ENCODE measurements around the gene SNRPB2.

SNRPB2 gene

DNA sequence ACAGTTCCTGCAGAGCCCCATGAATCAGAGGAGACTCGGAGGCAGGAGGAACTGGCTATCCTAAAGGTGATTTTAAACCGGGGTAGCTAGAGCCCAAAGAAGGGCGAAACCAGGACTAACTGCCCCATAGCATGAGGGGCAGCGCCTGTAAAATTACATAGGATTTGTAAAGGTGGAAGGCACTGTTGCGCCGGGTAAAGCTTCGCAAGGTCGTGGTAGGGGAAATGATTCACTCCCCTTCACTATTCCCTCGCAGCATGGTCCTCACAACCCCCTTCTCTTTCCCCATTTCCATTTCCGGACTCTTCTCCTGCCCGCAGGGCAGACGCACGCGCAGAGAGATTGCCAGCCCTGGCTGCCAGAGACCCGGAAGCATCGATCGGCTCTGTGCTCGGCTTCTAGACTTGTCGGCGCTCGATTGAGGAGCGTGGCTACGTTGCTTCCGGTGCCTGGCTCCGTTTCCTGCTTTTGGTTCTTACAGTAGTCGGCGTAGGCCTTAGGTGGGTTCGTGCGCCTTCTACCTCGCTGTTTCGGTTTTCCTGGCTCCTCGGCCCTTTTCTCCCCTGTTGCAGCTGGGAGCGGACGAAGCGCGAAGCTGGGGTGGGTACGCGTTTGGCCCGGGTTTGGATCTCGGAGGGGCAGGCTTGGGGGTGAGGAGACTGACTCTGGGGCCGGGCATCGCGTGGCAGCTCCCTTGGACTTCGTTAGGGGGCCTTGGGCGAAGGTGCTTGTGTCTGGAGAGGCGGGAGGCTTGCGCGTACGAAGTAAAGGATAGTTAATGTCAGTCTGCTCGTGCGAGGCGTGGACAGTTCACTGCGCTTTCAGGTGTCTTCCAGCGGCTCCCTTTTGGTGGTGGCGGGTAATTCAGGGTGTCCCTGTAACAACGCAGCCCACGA is at the start of gene SNRPB2:
Gene SNRPB2 (plus strand): TSS at position 462 of the 896 bp plus-strand sequence. CDS start 1,677 bp downstream, outside the sequence.
- H3K79me2 ChIP-seq, result peaks cover 17% of the 10 kb centered on the region
- peak within 1 kb of the TSS; percentile 95 for H2AFZ ChIP-seq
- peak within 1 kb of the TSS; percentile 76 for H3K27ac ChIP-seq
- TF ChIP-seq, protein P1, sequence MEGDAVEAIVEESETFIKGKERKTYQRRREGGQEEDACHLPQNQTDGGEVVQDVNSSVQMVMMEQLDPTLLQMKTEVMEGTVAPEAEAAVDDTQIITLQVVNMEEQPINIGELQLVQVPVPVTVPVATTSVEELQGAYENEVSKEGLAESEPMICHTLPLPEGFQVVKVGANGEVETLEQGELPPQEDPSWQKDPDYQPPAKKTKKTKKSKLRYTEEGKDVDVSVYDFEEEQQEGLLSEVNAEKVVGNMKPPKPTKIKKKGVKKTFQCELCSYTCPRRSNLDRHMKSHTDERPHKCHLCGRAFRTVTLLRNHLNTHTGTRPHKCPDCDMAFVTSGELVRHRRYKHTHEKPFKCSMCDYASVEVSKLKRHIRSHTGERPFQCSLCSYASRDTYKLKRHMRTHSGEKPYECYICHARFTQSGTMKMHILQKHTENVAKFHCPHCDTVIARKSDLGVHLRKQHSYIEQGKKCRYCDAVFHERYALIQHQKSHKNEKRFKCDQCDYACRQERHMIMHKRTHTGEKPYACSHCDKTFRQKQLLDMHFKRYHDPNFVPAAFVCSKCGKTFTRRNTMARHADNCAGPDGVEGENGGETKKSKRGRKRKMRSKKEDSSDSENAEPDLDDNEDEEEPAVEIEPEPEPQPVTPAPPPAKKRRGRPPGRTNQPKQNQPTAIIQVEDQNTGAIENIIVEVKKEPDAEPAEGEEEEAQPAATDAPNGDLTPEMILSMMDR (IDR thresholded peaks at IDR 0.05), result peak; percentile 6
- H3K9me3 ChIP-seq (ENCODE audit: control insufficient read depth, low read length), result no peaks in the 10 kb centered on the region
- no peaks in the 10 kb centered on the region for H3K36me3 ChIP-seq (ENCODE audit: control insufficient read depth, insufficient read depth, low read length)
- peak within 1 kb of the TSS; percentile 90 for H3K9ac ChIP-seq
- H3K4me1 ChIP-seq, result no peaks in the 10 kb centered on the region
- no peaks in the 10 kb centered on the region for H3K27me3 ChIP-seq (ENCODE audit: control insufficient read depth, insufficient read depth, low read length)
- peak within 1 kb of the TSS; percentile 83 for H3K4me3 ChIP-seq (ENCODE audit: low read depth, low read length)
- H3K4me2 ChIP-seq (ENCODE audit: low read length), result peak within 1 kb of the TSS; percentile 92

DNA sequence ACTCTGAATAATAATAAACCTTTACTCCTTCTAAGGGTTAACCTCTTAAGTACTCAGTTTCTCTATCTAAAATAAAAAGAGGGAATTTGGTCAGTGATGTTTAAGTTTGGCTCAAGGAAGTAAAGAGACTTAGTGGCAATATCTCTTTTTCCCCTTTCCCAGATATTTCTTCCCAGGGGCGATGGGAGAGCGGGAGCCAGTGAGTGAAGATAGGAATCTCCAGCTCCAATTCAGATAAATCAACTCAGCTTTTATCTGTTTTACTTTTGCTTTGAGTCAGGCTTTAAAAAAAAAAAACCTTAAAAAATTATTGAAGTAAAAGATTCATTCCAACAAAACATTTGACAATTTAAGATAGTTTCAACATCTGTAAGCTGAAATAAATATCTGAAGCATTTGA is 45.4 kb upstream of the SNRPB2 start:
- no peaks in the 10 kb centered on the region for H3K9me3 ChIP-seq (ENCODE audit: control insufficient read depth, low read length)
- H3K4me1 ChIP-seq, result no peaks in the 10 kb centered on the region
- no peaks in the 10 kb centered on the region for H3K79me2 ChIP-seq
- H2AFZ ChIP-seq, result no peak overlapping the region
- H3K36me3 ChIP-seq (ENCODE audit: control insufficient read depth, insufficient read depth, low read length), result no peaks in the 10 kb centered on the region
- H3K4me3 ChIP-seq (ENCODE audit: low read depth, low read length), result no peak overlapping the region
- no peak overlapping the region for H3K27ac ChIP-seq
- H3K4me2 ChIP-seq (ENCODE audit: low read length), result no peak overlapping the region
- H3K27me3 ChIP-seq (ENCODE audit: control insufficient read depth, insufficient read depth, low read length), result no peaks in the 10 kb centered on the region
- TF ChIP-seq, protein P1 (IDR thresholded peaks at IDR 0.05), result no peak
- H3K9ac ChIP-seq, result no peak overlapping the region

DNA sequence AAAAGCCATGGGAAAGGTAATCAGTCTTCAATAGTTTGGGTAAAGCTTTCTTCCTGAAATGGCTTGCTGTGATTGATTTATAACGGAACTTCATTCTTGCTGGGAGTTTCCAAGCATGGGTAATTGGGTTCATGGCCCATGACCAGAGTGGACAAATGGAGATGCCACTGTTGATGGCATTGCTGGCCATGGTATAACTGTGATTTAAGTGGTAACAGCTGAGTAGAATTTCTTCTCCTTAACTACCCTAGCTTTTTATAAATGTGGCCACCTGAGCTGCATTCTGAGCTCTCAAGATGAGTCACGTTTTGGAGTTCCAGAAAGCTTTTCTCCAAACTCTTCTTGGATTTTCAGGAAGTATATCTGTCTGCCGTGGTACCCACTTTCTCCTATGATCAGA is 39.9 kb upstream of the SNRPB2 start:
- Histone ChIP-seq H3K9ac (no peak overlapping the region), H3K27ac (no peak overlapping the region), H3K4me3 (ENCODE audit: low read depth, low read length) (no peak overlapping the region), H3K4me1 (no peaks in the 10 kb centered on the region), H3K36me3 (ENCODE audit: control insufficient read depth, insufficient read depth, low read length) (no peaks in the 10 kb centered on the region), H3K27me3 (ENCODE audit: control insufficient read depth, insufficient read depth, low read length) (no peaks in the 10 kb centered on the region), H3K4me2 (ENCODE audit: low read length) (no peak overlapping the region), H3K9me3 (ENCODE audit: control insufficient read depth, low read length) (no peaks in the 10 kb centered on the region), H3K79me2 (no peaks in the 10 kb centered on the region), H2AFZ (no peak overlapping the region)
- TF ChIP-seq, protein P1 (IDR thresholded peaks at IDR 0.05), result no peak

DNA sequence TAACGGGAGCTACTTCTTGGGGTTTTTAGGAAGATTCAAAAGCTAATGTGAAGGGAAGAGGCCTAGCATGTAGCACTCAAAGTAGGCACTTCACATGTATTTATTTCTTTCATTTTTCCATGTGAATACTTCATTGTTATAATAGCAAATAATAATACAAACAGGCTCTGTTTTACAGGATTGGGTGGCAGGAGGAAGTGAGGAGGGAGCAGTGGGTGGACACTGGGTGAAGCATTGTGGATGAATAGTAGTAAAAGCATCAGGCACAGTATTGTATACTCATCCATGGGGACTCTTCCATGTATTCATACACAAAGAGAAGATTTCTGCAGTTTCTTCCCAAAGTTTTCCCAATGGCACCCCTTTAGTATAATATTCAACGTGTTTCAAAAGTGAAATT is 38.4 kb upstream of the SNRPB2 start:
- Histone ChIP-seq H2AFZ (no peak overlapping the region), H3K9ac (no peak overlapping the region), H3K27me3 (ENCODE audit: control insufficient read depth, insufficient read depth, low read length) (no peaks in the 10 kb centered on the region), H3K9me3 (ENCODE audit: control insufficient read depth, low read length) (no peaks in the 10 kb centered on the region), H3K27ac (no peak overlapping the region), H3K79me2 (no peaks in the 10 kb centered on the region), H3K4me2 (ENCODE audit: low read length) (no peak overlapping the region), H3K4me3 (ENCODE audit: low read depth, low read length) (no peak overlapping the region), H3K4me1 (no peaks in the 10 kb centered on the region), H3K36me3 (ENCODE audit: control insufficient read depth, insufficient read depth, low read length) (no peaks in the 10 kb centered on the region)
- TF ChIP-seq, protein P1 (IDR thresholded peaks at IDR 0.05), result no peak

Measured in parathyroid adenoma (tissue), 2 donors.